K562 (cell line): Measurements from ENCODE around the gene ELF3. TPM values are rescaled to one million over a fixed set of nuclear protein-coding genes. Genes with fewer than 3 reads are reported as not detected.

Experiments used
- BACH1 ChIP-seq: fragments of 200-800 bp; sonication (Bioruptor generic); IDR thresholded peaks from 2 replicates; pipeline ENCODE4 v1.6.1; 2016; ENCODE audit warnings: missing genetic modification characterization, missing compliant biosample characterization
- BRD9 ChIP-seq: fragments of 450-650 bp; IDR thresholded peaks from 2 replicates; pipeline ENCODE4 v1.6.1; 2018; ENCODE audit warnings: low read depth; ENCODE audit not compliant: partially characterized antibody
- CBFA2T2 ChIP-seq: fragments of 450-650 bp; conservative IDR thresholded peaks from 2 replicates; pipeline ENCODE4 v1.6.1; 2017; ENCODE audit warnings: mild to moderate bottlenecking
- CHD2 ChIP-seq: IDR thresholded peaks from 2 replicates; pipeline ENCODE4 v1.6.1; 2011; ENCODE audit warnings: low read depth, low read length
- CSDE1 ChIP-seq, 2 experiments: fragments of 450-650 bp; IDR thresholded peaks; 2 replicates each; pipeline ENCODE4 v1.6.1; 2016; ENCODE audit warnings: mild to moderate bottlenecking in 1 of 2
- GMEB1 ChIP-seq: fragments of 250-450 bp; sonication (Bioruptor Pico); IDR thresholded peaks from 2 replicates; pipeline ENCODE4 v1.4.0; 2020; ENCODE audit warnings: mild to moderate bottlenecking
- GTF2B ChIP-seq: IDR thresholded peaks from 2 replicates; pipeline ENCODE4 v1.6.1; 2011; ENCODE audit not compliant: insufficient read length; ENCODE audit errors: extremely low read depth
- HDAC8 ChIP-seq: fragments of 450-650 bp; IDR thresholded peaks from 2 replicates; pipeline ENCODE4 v1.6.1; 2016; ENCODE audit warnings: mild to moderate bottlenecking, missing genetic modification characterization, moderate library complexity, missing compliant biosample characterization
- HEY1 ChIP-seq: fragments of 250-450 bp; sonication (Bioruptor Pico); IDR thresholded peaks from 2 replicates; pipeline ENCODE4 v1.5.0; 2020; ENCODE audit warnings: mild to moderate bottlenecking, moderate library complexity, borderline replicate concordance
- HMGN3 ChIP-seq: IDR thresholded peaks from 2 replicates; pipeline ENCODE4 v1.6.1; 2011; ENCODE audit warnings: borderline replicate concordance, low read depth, mild to moderate bottlenecking, mixed read lengths, low read length; ENCODE audit not compliant: insufficient read length; ENCODE audit errors: extremely low read depth
- HNRNPLL ChIP-seq: fragments of 200-400 bp; formaldehyde crosslinking; IDR thresholded peaks from 2 replicates; pipeline ENCODE4 v1.6.1; 2017; ENCODE audit warnings: low read length, low read depth, mild to moderate bottlenecking; ENCODE audit not compliant: poor library complexity, severe bottlenecking
- HOXB6 ChIP-seq: fragments of 250-450 bp; sonication (Bioruptor Pico); IDR thresholded peaks from 2 replicates; pipeline ENCODE4 v1.5.1; 2022; ENCODE audit warnings: mild to moderate bottlenecking, borderline replicate concordance
- MAX ChIP-seq: sonication (generic); formaldehyde crosslinking; IDR thresholded peaks from 2 replicates; pipeline ENCODE4 v1.9.0; 2022; ENCODE audit warnings: mild to moderate bottlenecking, missing genetic modification reagents
- NFXL1 ChIP-seq: fragments of 450-650 bp; formaldehyde crosslinking; IDR thresholded peaks from 2 replicates; pipeline ENCODE4 v1.4.0; 2021; ENCODE audit warnings: mild to moderate bottlenecking
- PPARD ChIP-seq: fragments of 250-450 bp; sonication (Bioruptor Pico); IDR thresholded peaks from 2 replicates; pipeline ENCODE4 v1.8.0; 2022; ENCODE audit warnings: inconsistent platforms, mild to moderate bottlenecking, moderate library complexity
- RBM39 ChIP-seq: fragments of 200-400 bp; formaldehyde crosslinking; optimal IDR thresholded peaks from 2 replicates; pipeline ENCODE3; 2018; ENCODE audit warnings: low read depth, low read length
- RNF2 ChIP-seq: sonication (generic); IDR thresholded peaks from 2 replicates; pipeline ENCODE4 v1.6.1; 2016
- SLC30A9 ChIP-seq: fragments of 250-450 bp; sonication (Bioruptor Pico); IDR thresholded peaks from 2 replicates; pipeline ENCODE4 v1.8.0; 2022; ENCODE audit warnings: mild to moderate bottlenecking, moderate library complexity
- SNRNP70 ChIP-seq: fragments of 200-400 bp; formaldehyde crosslinking; optimal IDR thresholded peaks from 2 replicates; pipeline ENCODE3; 2017; ENCODE audit warnings: low read depth, low read length
- SREBF1 ChIP-seq: fragments of 150-350 bp; IDR thresholded peaks from 2 replicates; pipeline ENCODE4 v1.6.1; 2014; ENCODE audit warnings: antibody characterized with exemption, low read depth, low read length, borderline replicate concordance
- TBP ChIP-seq: optimal IDR thresholded peaks from 2 replicates; pipeline ENCODE3; 2011; ENCODE audit warnings: low read depth, low read length, improper control_type of control experiment
- ZBTB1 ChIP-seq: sonication (generic); formaldehyde crosslinking; IDR thresholded peaks from 2 replicates; pipeline ENCODE4 v1.8.1; 2023; ENCODE audit warnings: missing genetic modification reagents, low read depth, mild to moderate bottlenecking, borderline replicate concordance
- ZKSCAN1 ChIP-seq: fragments of 150-350 bp; IDR thresholded peaks from 2 replicates; pipeline ENCODE4 v1.6.1; 2016; ENCODE audit warnings: low read depth, low read length
- ZNF24 ChIP-seq: fragments of 450-650 bp; IDR thresholded peaks from 2 replicates; pipeline ENCODE4 v1.6.1; 2016
- ZNF274 ChIP-seq: IDR thresholded peaks from 2 replicates; pipeline ENCODE4 v1.6.1; 2011; ENCODE audit warnings: low read depth, mild to moderate bottlenecking, low read length, moderate library complexity, borderline replicate concordance
- ZNF282 ChIP-seq: sonication (generic); formaldehyde crosslinking; IDR thresholded peaks from 2 replicates; pipeline ENCODE4 v1.8.1; 2023; ENCODE audit warnings: missing genetic modification reagents
- ZNF644 ChIP-seq: fragments of 200-800 bp; sonication (Bioruptor generic); IDR thresholded peaks from 2 replicates; pipeline ENCODE4 v1.6.1; 2016; ENCODE audit warnings: low read depth, missing genetic modification characterization, missing compliant biosample characterization
- polyA plus RNA-seq, 8 experiments: library from polyadenylated mRNA; depleted of rRNA in 4 of 8; stranded (reverse) in 5 of 8; unstranded in 3 of 8; fragments of >200 nt; fragmentation: Nextera tagmentation in 2 of 8; fragmentation: Illumina TruSeq in 1 of 8; extraction: Ambion mirVana in 2 of 8; extraction: Trizol in 1 of 8; gene quantifications; 2 replicates each; pipeline versions ENCODE4 v1.2.1 to v1.2.3, GENCODE V29; 2011 to 2014; ENCODE audit warnings: inconsistent platforms in 1 of 8, missing spikeins in 1 of 8
- total RNA-seq, 7 experiments: library from RNA; depleted of rRNA in 6 of 7; stranded (reverse); fragments of >200 nt in 6 of 7; fragmentation: Illumina TruSeq in 2 of 7; extraction: Trizol in 2 of 7; gene quantifications; 2 replicates each; pipeline versions ENCODE4 v1.2.1 to v1.2.3, GENCODE V29; 2011 to 2021; ENCODE audit warnings: low replicate concordance in 1 of 7

Gene ELF3
- total and polyA plus RNA-seq, 9 of the 15 experiments (the other 6 are each of a cell fraction or from before 2014, with no cell fraction given) = 0.03 to 1.2 (median 0.07) TPM; not detected in 4

GRCh38 chr1:201982623-201983379 is 27.6 kb upstream of the ELF3 start, which contains the start of gene RNPEP (continued):
- TF ChIP-seq SNRNP70 (no peak), CSDE1 (IDR thresholded peaks at IDR 0.05) (no peak), HMGN3 (peak; percentile 93), ZNF644 (tag) (no peak), RNF2 (no peak; the same call in 1 of the 2 replicates), NFXL1 (CRISPR knock-in tag) (no peak), SLC30A9 (CRISPR knock-in tag) (no peak), ZBTB1 (CRISPR knock-in tag) (peak; percentile 79), ZNF274 (no peak; the same call in 1 of the 2 replicates), ZNF282 (CRISPR knock-in tag) (no peak; the same call in 1 of the 2 replicates), CHD2 (no peak), GTF2B (no peak), SREBF1 (no peak), PPARD (CRISPR knock-in tag) (no peak), RBM39 (peak; percentile 63), ZKSCAN1 (peak; percentile 15; the same call in 1 of the 2 replicates), ZNF24 (no peak), CBFA2T2 (no peak), MAX (CRISPR knock-in tag) (peak; percentile 72), HNRNPLL (peak; percentile 27), HEY1 (CRISPR knock-in tag) (no peak), HDAC8 (no peak; the same call in 1 of the 2 replicates), GMEB1 (CRISPR knock-in tag) (peak; percentile 38; the same call in 1 of the 2 replicates), TBP (peak; percentile 80), HOXB6 (CRISPR knock-in tag) (no peak), BRD9 (no peak), BACH1 (tag) (no peak)
